Measurements from ENCODE around the gene LIN9.
"Not testable (repeated sequence)": the region's sequence is repeated elsewhere in the genome, so short reads cannot be mapped to it uniquely, and the experiment has no call there.

LIN9 gene

DNA sequence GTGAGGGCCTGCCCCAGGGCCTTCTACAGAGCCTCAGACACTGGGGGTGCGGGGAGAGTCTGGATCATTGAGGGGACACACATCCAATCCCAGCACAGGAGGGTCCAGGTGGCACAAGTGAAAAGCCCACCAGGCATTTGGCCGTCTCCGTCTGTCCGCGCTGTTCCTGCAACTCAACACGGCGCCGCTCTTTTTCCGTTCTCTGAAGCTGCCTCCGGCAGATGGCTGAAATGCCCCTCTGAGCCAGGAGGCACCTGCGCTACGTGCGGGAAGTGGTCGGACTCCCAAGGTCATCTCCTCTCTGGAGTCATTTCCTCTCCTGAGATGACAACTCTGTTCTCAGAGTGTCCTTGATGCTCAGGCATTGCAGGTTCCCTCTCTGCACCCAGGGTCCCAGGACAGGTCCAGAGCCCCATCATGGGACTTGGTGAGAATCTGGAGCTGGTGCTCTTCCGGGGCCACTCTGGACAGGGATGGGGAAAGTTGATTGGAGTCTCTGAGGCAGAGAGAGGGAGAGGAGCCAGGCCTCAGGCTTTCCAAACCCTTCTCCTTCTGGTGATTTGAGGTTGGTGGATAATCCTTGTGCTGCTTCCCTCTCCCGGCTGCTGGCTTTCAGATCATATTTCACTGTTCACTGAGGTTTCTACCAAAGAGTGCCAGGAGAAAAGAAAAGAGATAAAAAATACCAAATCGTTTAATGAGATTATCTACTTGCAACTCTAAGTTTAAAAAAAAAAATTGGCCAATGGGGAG is 99.5 kb downstream of the LIN9 start:
- no peak for DNase-seq

- DNase-seq, result no peak
These were observed 101.9 kb downstream of the LIN9 start for GRCh38 chr1:226207048-226207447.

- DNase-seq, result no peak
These were observed 104.8 kb downstream of the LIN9 start for GRCh38 chr1:226204198-226204597.

GRCh38 chr1:226203655-226204054 is 105.3 kb downstream of the LIN9 start:
- no peak for DNase-seq

GRCh38 chr1:226203240-226203639 is 105.7 kb downstream of the LIN9 start:
- DNase-seq, result no peak

GRCh38 chr1:226202666-226203065 is 106.3 kb downstream of the LIN9 start:
- DNase-seq, result not testable (repeated sequence)

- no peak for DNase-seq
These were observed 106.7 kb downstream of the LIN9 start for GRCh38 chr1:226202246-226202645.

GRCh38 chr1:226201029-226201593 is 107.9 kb downstream of the LIN9 start:
- DNase-seq, result no peak

GRCh38 chr1:226199971-226200370 is 109.0 kb downstream of the LIN9 start:
- no peak for DNase-seq

DNA sequence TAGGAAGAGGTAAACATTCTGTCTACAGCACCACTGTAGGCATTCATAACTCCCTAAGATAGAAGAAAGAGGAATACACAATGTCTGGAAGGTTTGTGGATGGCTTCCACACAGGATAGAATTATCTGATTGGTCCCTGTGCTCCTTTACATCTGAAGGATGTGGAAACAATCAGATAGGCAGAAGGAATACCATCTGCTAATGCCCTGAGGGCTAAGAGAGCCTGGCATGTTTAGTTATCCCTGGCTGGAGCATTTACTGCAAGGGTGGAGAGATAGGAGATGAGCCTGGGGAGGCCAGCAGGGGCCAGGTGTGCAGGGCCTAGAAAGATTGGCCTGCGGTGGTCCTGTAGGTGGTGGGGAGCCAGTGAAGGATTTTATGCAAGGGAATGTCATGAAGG is 113.8 kb downstream of the LIN9 start:
- DNase-seq, result no peak

DNA sequence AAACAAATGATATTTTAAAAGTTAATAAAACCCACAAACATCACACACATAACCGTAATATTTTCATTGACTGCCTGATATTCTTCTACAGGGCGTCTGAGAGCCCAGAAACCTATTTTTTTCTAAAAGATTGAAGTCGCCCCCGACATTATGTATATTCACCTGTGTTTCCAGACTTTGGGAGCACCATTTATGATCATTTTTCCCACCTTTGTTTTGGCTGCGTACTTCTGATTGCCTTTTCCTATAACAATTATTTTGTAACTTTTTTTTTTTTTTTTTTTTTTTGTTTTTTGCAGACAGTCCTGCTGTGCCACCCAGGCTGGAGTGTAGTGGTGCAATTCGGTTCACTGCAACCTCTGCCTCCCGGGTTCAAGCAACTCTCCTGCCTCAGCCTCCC is 121.6 kb downstream of the LIN9 start:
- no peak for DNase-seq

GRCh38 chr1:226187019-226187322 is 122.0 kb downstream of the LIN9 start:
- no peak for DNase-seq

GRCh38 chr1:226186124-226187018 is 122.6 kb downstream of the LIN9 start, which contains the start of gene ACBD3:
Gene ACBD3 (minus strand): TSS chr1:226186741. CDS start chr1:226186675, 66 bp downstream.
- peak; percentile 87 for DNase-seq

DNA sequence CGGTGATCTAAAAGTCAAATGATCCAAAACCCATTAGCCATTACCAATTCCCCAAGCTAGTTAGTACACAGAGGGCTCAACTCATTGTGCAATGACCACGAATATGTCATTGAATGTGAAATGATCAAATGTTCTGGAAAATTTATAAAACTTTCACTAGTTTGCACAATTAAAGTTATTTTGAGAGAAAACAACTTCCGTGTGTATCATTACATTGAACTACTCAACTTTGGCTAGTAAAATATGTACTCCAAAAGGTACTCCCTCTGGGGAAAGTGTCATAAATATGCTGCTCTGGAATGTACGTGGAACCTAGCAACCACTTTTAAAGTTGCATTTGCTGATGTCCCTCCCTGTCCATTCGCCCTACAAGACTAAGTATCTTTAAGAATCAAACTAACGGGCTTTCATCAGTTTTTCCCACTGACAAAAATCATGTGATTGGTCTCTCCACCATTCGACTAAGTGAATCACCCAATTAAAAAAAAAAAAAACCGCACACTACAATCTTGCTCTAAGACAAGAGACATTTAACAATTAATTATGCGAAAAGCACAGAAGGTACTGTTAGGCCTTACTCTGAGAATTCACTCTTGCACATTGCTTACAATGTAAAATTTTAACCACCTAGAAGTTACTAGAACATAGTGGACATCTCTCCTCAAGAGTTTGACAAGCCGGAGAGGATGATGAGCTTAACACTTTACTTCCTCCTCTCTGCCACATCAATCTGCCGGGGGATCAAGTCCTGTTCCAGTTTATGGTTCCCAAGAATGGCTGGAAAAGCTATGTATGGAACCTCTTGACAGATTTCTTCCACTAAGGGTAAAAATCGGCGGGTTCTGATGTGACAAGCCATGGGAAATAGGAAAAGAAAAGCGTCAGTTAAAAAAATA is 123.6 kb downstream of the LIN9 start:
- DNase-seq, result peak; percentile 9

- DNase-seq, result no peak
These were observed 126.8 kb downstream of the LIN9 start for GRCh38 chr1:226181996-226182714.
